HG03439 (cell line): ENCODE measurements around the gene ACBD6.

Source experiments
- ATAC-seq: cut with Tn5 transposase; IDR thresholded peaks from one replicate; pipeline ENCODE4 v1.9.1; 2021; ENCODE audit warnings: mild to moderate bottlenecking, moderate library complexity; ENCODE audit not compliant: unreplicated experiment

The ACBD6 gene

GRCh38 chr1:180380259-180381183, 121.9 kb downstream of the ACBD6 start:
- no peak for ATAC-seq

- ATAC-seq, result no peak
These were observed 125.6 kb downstream of the ACBD6 start for GRCh38 chr1:180376800-180377199.

GRCh38 chr1:180376253-180376652, 126.1 kb downstream of the ACBD6 start:
- ATAC-seq, result no peak

GRCh38 chr1:180372728-180373127, 129.6 kb downstream of the ACBD6 start:
- no peak for ATAC-seq

GRCh38 chr1:180370597-180370996, 131.8 kb downstream of the ACBD6 start:
- no peak for ATAC-seq

- no peak for ATAC-seq
These were observed 132.2 kb downstream of the ACBD6 start for GRCh38 chr1:180370188-180370587.

- ATAC-seq, result no peak
These were observed 133.3 kb downstream of the ACBD6 start for GRCh38 chr1:180369061-180369460.

- ATAC-seq, result no peak
These were observed 135.9 kb downstream of the ACBD6 start for GRCh38 chr1:180366371-180367068.

- no peak for ATAC-seq
These were observed 137.3 kb downstream of the ACBD6 start for GRCh38 chr1:180365039-180365438.

GRCh38 chr1:180363246-180363995, 139.0 kb downstream of the ACBD6 start:
- ATAC-seq, result no peak

GRCh38 chr1:180360333-180361075, 141.9 kb downstream of the ACBD6 start:
- ATAC-seq, result no peak

GRCh38 chr1:180358649-180359048, 143.7 kb downstream of the ACBD6 start:
- ATAC-seq, result no peak

- ATAC-seq, result no peak
These were observed 148.4 kb downstream of the ACBD6 start for GRCh38 chr1:180353945-180354344.

GRCh38 chr1:180352588-180352987, 149.8 kb downstream of the ACBD6 start:
- no peak for ATAC-seq

GRCh38 chr1:180352021-180352420, 150.4 kb downstream of the ACBD6 start:
- ATAC-seq, result no peak

- no peak for ATAC-seq
These were observed 157.2 kb downstream of the ACBD6 start for GRCh38 chr1:180345148-180345547.

GRCh38 chr1:180343921-180344769, 158.2 kb downstream of the ACBD6 start:
- ATAC-seq, result no peak

GRCh38 chr1:180327089-180327488, 175.3 kb downstream of the ACBD6 start:
- no peak for ATAC-seq

GRCh38 chr1:180312926-180313325, 189.5 kb downstream of the ACBD6 start:
- ATAC-seq, result no peak
